ENCODE results near the gene GSG1L.

- TF ChIP-seq, protein P1, sequence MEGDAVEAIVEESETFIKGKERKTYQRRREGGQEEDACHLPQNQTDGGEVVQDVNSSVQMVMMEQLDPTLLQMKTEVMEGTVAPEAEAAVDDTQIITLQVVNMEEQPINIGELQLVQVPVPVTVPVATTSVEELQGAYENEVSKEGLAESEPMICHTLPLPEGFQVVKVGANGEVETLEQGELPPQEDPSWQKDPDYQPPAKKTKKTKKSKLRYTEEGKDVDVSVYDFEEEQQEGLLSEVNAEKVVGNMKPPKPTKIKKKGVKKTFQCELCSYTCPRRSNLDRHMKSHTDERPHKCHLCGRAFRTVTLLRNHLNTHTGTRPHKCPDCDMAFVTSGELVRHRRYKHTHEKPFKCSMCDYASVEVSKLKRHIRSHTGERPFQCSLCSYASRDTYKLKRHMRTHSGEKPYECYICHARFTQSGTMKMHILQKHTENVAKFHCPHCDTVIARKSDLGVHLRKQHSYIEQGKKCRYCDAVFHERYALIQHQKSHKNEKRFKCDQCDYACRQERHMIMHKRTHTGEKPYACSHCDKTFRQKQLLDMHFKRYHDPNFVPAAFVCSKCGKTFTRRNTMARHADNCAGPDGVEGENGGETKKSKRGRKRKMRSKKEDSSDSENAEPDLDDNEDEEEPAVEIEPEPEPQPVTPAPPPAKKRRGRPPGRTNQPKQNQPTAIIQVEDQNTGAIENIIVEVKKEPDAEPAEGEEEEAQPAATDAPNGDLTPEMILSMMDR (IDR thresholded peaks at IDR 0.05; ENCODE audit: insufficient read depth, low read length, poor library complexity, severe bottlenecking) = no peak
- TF ChIP-seq EZH2phosphoT487 (conservative IDR thresholded peaks at IDR 0.05; ENCODE audit: low read length) = no peak
These were observed 40.1 kb upstream of the GSG1L start for GRCh38 chr16:28103516-28104170.
